B cell (primary cell): ENCODE results near the gene ITGB1BP1.

Experiments
- CTCF ChIP-seq: fragments of 200-600 bp; IDR thresholded peaks from one replicate; pipeline ENCODE4 v1.8.0; 2022; ENCODE audit warnings: antibody characterized with exemption, mild to moderate bottlenecking
- EZH2 ChIP-seq: IDR thresholded peaks from 2 replicates; pipeline ENCODE4 v1.6.1; 2012; ENCODE audit warnings: borderline replicate concordance, low read depth, mild to moderate bottlenecking, moderate library complexity, low read length; ENCODE audit not compliant: insufficient read depth, poor library complexity, severe bottlenecking

DNA sequence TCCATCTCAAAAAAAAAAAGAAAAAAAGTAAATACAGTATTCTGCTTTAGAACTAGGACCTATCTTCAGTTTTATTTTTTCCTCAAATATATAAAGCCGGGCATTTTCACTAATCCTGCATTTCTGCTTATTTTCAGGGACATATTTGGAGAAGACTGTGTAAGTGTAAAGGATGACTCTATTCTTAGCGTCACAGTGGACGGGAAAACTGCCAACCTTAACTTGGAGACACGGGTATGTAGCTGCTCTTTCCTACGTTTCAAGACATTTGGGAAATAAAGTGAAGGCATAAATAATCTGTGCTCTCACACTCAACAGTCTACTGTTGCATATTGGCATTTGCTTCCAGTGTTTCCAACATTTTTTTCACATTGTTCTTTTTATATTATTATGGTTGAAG, 47.9 kb upstream of the ITGB1BP1 start:
- TF ChIP-seq EZH2, result no peak
- no peak for TF ChIP-seq CTCF
